Hepatocyte (in vitro differentiated cells): ENCODE results near the gene OLFM3.

ENCODE experiments used
- EZH2 ChIP-seq: fragments of 200-600 bp; sonication (generic); IDR thresholded peaks from 2 replicates; pipeline ENCODE4 v1.6.1; 2016; ENCODE audit warnings: antibody characterized with exemption, mild to moderate bottlenecking, borderline replicate concordance
- EZH2phosphoT487 ChIP-seq: fragments of 200-600 bp; sonication (generic); IDR thresholded peaks from one replicate; pipeline ENCODE4 v1.6.1; 2018; ENCODE audit warnings: antibody characterized with exemption, mild to moderate bottlenecking, low read depth, moderate library complexity; ENCODE audit not compliant: unreplicated experiment, severe bottlenecking

- TF ChIP-seq EZH2phosphoT487 (no peak), EZH2 (no peak)
Observed at GRCh38 chr1:101945884-101946283, 50.8 kb downstream of the OLFM3 start.
